Activated CD8-positive, alpha-beta T cell treated with anti-CD3 and anti-CD28 coated beads, Interleukin-2, amount 10 ng/mL, durations not matched to agents 7 days and 5 days (primary cell): ENCODE results near the gene SLMAP. TPM values are rescaled to one million over a fixed set of nuclear protein-coding genes. Genes with fewer than 3 reads are reported as not detected.

ENCODE experiments used
- ATAC-seq: fragments of 150-1000 bp; cut with Tn5 transposase; one replicate; pipeline ENCODE4 v1.10.0; 2021; ENCODE audit warnings: moderate library complexity
- CTCF ChIA-PET: fragments of 350-600 bp; sonication (Branson Sonifier 250); formaldehyde crosslinking; loops from one replicate; lab custom pipeline; 2021; ENCODE audit warnings: antibody characterized with exemption; lab: Charles Lee
- POLR2A ChIA-PET: fragments of 350-600 bp; sonication (Branson Sonifier 250); formaldehyde crosslinking; loops from one replicate; lab custom pipeline; 2021; ENCODE audit warnings: antibody characterized with exemption; lab: Charles Lee
- DNase-seq: peaks from one replicate; pipeline ENCODE4 v3.0.0-alpha.2; 2020
- H3K27ac Mint-ChIP-seq: one replicate; pipeline ENCODE4 v1.8.0; 2021; ENCODE audit warnings: mild to moderate bottlenecking, mixed read lengths
- H3K27me3 Mint-ChIP-seq: one replicate; pipeline ENCODE4 v1.8.0; 2021; ENCODE audit warnings: low read depth, mixed read lengths
- H3K36me3 Mint-ChIP-seq: one replicate; pipeline ENCODE4 v1.8.0; 2021; ENCODE audit warnings: low read depth, mixed read lengths
- H3K4me1 Mint-ChIP-seq: one replicate; pipeline ENCODE4 v1.8.0; 2021; ENCODE audit warnings: low read depth, mixed read lengths
- H3K4me3 Mint-ChIP-seq: one replicate; pipeline ENCODE4 v1.8.0; 2021; ENCODE audit warnings: mild to moderate bottlenecking, mixed read lengths
- H3K9me3 Mint-ChIP-seq: one replicate; pipeline ENCODE4 v1.8.0; 2022; ENCODE audit warnings: mixed read lengths; ENCODE audit not compliant: insufficient read depth
- total RNA-seq, 2 experiments: library from RNA; stranded (reverse); gene quantifications; one replicate each; pipeline ENCODE4 v1.2.3, GENCODE V29; 2021

SLMAP gene
- total RNA-seq, 2 experiments from 2014 or later = 63.0 to 65.1 TPM

DNA sequence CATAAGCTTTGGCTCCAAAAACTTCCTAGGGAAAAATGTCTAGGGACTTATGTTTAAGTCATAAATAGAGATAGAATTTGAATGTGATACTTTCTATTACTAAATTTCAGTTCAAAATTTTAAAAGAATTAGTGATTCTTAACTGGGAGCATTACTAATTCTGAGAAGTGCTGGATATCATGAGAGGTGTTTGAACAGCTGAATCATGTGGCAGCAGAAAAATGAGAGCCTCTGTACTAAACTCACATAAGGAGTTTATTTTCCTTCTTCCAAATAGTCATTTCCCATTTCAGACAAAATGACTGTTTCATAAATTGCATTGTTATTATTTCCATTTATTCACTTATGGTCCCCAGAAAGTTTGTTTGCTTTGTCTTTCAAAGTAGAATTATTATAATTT is 62.7 kb downstream of the SLMAP start:
- H3K4me3 Mint-ChIP-seq = no peak overlapping the region
- no peaks in the 10 kb centered on the region for H3K9me3 Mint-ChIP-seq
- H3K36me3 Mint-ChIP-seq = peaks cover 3% of the 10 kb centered on the region
- ATAC-seq = no peak
- H3K4me1 Mint-ChIP-seq = peaks cover 11% of the 10 kb centered on the region
- no peak for DNase-seq
- CTCF ChIA-PET = interaction anchor here (0.6 kb wide), 1 partner anchor 144 kb away, joined by 3 read pairs; no protein-coding TSS in a partner anchor
- no peaks in the 10 kb centered on the region for H3K27me3 Mint-ChIP-seq
- POLR2A ChIA-PET = no interaction called here
- no peak overlapping the region for H3K27ac Mint-ChIP-seq

DNA sequence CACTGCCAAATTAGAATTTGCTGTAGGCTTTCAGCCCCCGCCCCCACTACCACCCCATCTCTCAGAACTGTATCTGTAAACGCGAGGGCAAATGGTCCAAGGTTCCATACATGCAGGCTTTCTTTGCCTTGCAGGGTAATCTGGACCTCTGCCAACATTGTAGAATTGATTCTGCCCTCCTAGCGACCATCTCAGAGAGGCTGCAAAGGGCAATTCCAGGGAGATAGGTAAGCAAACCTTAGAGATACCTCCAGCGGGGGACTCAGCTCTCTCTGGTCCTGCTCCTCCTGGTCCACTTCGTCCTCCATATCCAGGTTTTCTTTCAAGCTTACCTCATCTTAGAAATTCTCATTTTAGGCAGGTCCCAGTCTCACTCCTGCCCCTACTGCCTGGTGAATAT is 64.4 kb downstream of the SLMAP start:
- peaks cover 3% of the 10 kb centered on the region for H3K36me3 Mint-ChIP-seq
- DNase-seq = no peak
- CTCF ChIA-PET = interaction anchor here (1.0 kb wide), 1 partner anchor 423 kb away, joined by 3 read pairs; no protein-coding TSS in a partner anchor
- no peaks in the 10 kb centered on the region for H3K9me3 Mint-ChIP-seq
- POLR2A ChIA-PET = no interaction called here
- no peaks in the 10 kb centered on the region for H3K27me3 Mint-ChIP-seq
- ATAC-seq = no peak
- peaks cover 2% of the 10 kb centered on the region for H3K4me1 Mint-ChIP-seq
- no peak overlapping the region for H3K4me3 Mint-ChIP-seq
- H3K27ac Mint-ChIP-seq = no peak overlapping the region

DNA sequence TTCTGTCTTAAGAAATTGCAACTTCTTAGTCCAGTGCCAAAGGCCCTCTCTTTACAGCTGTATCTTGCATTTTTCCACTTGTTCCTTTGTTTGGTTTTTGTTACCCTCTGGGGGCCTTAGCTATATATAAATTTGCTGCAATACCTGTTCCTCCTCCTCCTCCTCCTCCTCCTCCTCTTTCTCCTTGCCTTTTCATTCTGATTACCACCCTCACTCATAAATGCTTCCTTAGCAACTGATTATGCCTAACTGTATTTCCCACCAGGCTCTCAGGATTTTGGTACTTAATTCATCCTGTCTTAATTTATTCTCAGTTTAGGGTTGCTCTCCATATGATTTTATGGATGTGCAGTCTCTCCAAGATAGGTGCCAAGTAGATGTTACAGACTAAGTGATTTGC is 65.7 kb downstream of the SLMAP start:
- Mint-ChIP-seq H3K36me3 (peaks cover 3% of the 10 kb centered on the region), H3K27me3 (no peaks in the 10 kb centered on the region), H3K27ac (no peak overlapping the region), H3K4me3 (no peak overlapping the region), H3K9me3 (no peaks in the 10 kb centered on the region), H3K4me1 (peaks cover 3% of the 10 kb centered on the region)
- ChIA-PET CTCF (no interaction called here), POLR2A (no interaction called here)
- ATAC-seq (no peak), DNase-seq (no peak)

- ATAC-seq = no peak
- Mint-ChIP-seq H3K36me3 (peaks cover 3% of the 10 kb centered on the region), H3K4me3 (no peak overlapping the region), H3K9me3 (no peaks in the 10 kb centered on the region), H3K27ac (no peak overlapping the region), H3K27me3 (no peaks in the 10 kb centered on the region), H3K4me1 (peaks cover 3% of the 10 kb centered on the region)
- POLR2A ChIA-PET = no interaction called here
- DNase-seq = no peak
- CTCF ChIA-PET = no interaction called here
These were observed 66.6 kb downstream of the SLMAP start for GRCh38 chr3:57822686-57823085.

- ATAC-seq = no peak
- ChIA-PET POLR2A (no interaction called here), CTCF (interaction anchor here (0.7 to 1.7 kb wide), 3 partner anchors 9 to 1138 kb away, joined by 5 to 9 read pairs (median 5); no protein-coding TSS in a partner anchor)
- no peak overlapping the region for H3K4me3 Mint-ChIP-seq
- no peaks in the 10 kb centered on the region for H3K9me3 Mint-ChIP-seq
- DNase-seq = no peak
- peaks cover 3% of the 10 kb centered on the region for H3K4me1 Mint-ChIP-seq
- H3K27me3 Mint-ChIP-seq = no peaks in the 10 kb centered on the region
- no peak overlapping the region for H3K27ac Mint-ChIP-seq
- peaks cover 3% of the 10 kb centered on the region for H3K36me3 Mint-ChIP-seq
These were observed 69.0 kb downstream of the SLMAP start for GRCh38 chr3:57825116-57825515.

DNA sequence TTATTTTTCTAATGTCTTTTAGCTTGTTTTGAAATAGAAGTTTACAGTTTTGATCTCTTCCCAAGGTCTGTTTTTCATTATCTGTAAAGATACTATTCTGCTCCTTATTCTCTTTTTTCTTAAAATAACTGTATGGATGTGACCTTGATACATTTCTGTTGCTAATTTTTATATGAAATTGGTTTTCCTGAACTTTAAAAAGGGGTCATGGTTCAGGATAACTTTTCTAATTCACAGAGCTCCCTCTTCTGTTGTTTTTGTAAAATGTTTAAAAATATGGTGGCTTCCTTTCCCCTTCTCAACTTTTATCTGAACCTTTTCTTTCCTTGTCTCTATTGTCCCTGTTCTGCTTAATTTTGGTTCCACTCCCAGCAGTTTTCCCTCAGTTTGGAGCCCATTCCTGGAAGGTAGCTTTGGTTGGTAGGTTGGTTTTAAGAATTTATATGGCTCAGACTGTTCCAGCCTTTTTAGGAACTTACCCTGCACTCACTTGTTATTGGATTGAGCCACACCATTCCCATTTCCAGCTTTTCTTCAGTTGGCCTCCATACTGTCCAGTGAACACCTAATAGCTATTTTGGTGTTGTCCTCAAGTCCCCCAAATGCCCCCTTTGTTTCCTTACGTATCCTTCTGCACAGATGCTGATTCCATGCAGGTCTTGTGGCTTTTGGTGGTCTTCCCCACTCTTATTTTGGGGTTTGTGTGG is 70.3 kb downstream of the SLMAP start:
- H3K9me3 Mint-ChIP-seq = no peaks in the 10 kb centered on the region
- peaks cover 3% of the 10 kb centered on the region for H3K36me3 Mint-ChIP-seq
- no peak overlapping the region for H3K4me3 Mint-ChIP-seq
- no peak overlapping the region for H3K27ac Mint-ChIP-seq
- DNase-seq (no peak), ATAC-seq (no peak)
- ChIA-PET POLR2A (interaction anchor here (0.6 kb wide), 1 partner anchor 64 kb away, joined by 3 read pairs; no protein-coding TSS in a partner anchor), CTCF (interaction anchor here (0.5 to 1.7 kb wide), 11 partner anchors 11 to 429 kb away, joined by 3 to 14 read pairs (median 4); no protein-coding TSS in a partner anchor)
- peaks cover 3% of the 10 kb centered on the region for H3K4me1 Mint-ChIP-seq
- H3K27me3 Mint-ChIP-seq = no peaks in the 10 kb centered on the region

GRCh38 chr3:57826952-57827723 is 71.0 kb downstream of the SLMAP start:
- ATAC-seq (no peak), DNase-seq (no peak)
- Mint-ChIP-seq H3K9me3 (no peaks in the 10 kb centered on the region), H3K27me3 (no peaks in the 10 kb centered on the region), H3K27ac (no peak overlapping the region), H3K4me1 (peaks cover 3% of the 10 kb centered on the region), H3K36me3 (peaks cover 7% of the 10 kb centered on the region), H3K4me3 (no peak overlapping the region)
- CTCF ChIA-PET = interaction anchor here (1.0 to 1.6 kb wide), 6 partner anchors 12 to 430 kb away, joined by 3 to 14 read pairs (median 4); no protein-coding TSS in a partner anchor
- POLR2A ChIA-PET = no interaction called here

DNA sequence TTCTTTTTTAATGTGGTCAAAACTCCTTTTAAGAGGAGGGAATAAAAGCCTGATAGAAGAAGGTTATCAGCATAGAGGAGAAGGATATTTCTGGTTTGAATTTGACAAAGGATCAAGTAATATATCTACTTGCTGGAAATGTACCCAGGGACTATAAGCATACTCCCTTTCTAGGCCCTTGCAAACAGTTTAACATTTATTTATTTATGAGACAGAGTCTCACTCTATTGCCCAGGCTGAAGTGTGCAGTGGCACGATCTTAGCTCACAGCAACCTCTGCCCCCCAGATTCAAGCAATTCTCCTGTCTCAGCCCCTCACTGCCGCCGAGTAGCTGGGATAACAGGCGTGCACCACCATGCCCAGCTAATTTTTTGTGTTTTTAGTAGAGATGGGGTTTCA is 71.6 kb downstream of the SLMAP start:
- Mint-ChIP-seq H3K36me3 (peaks cover 9% of the 10 kb centered on the region), H3K4me1 (peaks cover 3% of the 10 kb centered on the region), H3K9me3 (no peaks in the 10 kb centered on the region), H3K27me3 (no peaks in the 10 kb centered on the region), H3K4me3 (no peak overlapping the region), H3K27ac (no peak overlapping the region)
- DNase-seq = no peak
- ChIA-PET CTCF (no interaction called here), POLR2A (no interaction called here)
- no peak for ATAC-seq

DNA sequence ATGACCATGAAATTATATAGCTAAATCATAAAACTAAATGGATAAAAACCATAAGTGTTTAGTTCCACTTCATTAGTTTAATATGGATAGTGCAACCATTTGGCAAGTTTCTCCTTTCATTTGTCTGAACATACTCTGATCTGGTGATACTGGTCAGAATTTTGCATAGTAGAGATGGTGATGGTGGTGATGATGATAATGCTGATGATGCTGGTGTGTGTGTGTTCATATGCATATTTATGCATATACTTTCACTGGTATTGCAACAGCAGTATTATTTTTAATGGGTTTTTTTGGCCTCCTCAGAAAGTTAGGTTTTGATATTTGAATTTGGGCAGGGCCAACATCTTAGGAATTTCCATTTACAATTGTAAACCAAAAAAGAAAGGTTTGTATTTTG is 76.4 kb downstream of the SLMAP start:
- ChIA-PET POLR2A (no interaction called here), CTCF (interaction anchor here (1.3 kb wide), 1 partner anchor 435 kb away, joined by 4 read pairs; no protein-coding TSS in a partner anchor)

GRCh38 chr3:57832900-57833313 is 76.8 kb downstream of the SLMAP start:
- ATAC-seq = no peak

More for the DNA sequence above, 76.4 kb downstream of the SLMAP start:
- H3K36me3 Mint-ChIP-seq = peaks cover 11% of the 10 kb centered on the region
- no peak overlapping the region for H3K4me3 Mint-ChIP-seq
- ATAC-seq = no peak
- no peaks in the 10 kb centered on the region for H3K9me3 Mint-ChIP-seq
- H3K27ac Mint-ChIP-seq = no peak overlapping the region
- no peaks in the 10 kb centered on the region for H3K27me3 Mint-ChIP-seq
- no peak for DNase-seq
- H3K4me1 Mint-ChIP-seq = no peaks in the 10 kb centered on the region

GRCh38 chr3:57833763-57834162 is 77.7 kb downstream of the SLMAP start:
- H3K4me1 Mint-ChIP-seq = no peaks in the 10 kb centered on the region
- peaks cover 11% of the 10 kb centered on the region for H3K36me3 Mint-ChIP-seq
- H3K4me3 Mint-ChIP-seq = no peak overlapping the region
- ChIA-PET CTCF (no interaction called here), POLR2A (no interaction called here)
- H3K27ac Mint-ChIP-seq = no peak overlapping the region
- H3K27me3 Mint-ChIP-seq = no peaks in the 10 kb centered on the region
- no peaks in the 10 kb centered on the region for H3K9me3 Mint-ChIP-seq
- DNase-seq = no peak
- no peak for ATAC-seq

More at GRCh38 chr3:57832900-57833313, 76.8 kb downstream of the SLMAP start:
- ChIA-PET POLR2A (no interaction called here), CTCF (interaction anchor here (1.3 kb wide), 1 partner anchor 435 kb away, joined by 4 read pairs; no protein-coding TSS in a partner anchor)
- Mint-ChIP-seq H3K27ac (no peak overlapping the region), H3K4me3 (no peak overlapping the region), H3K9me3 (no peaks in the 10 kb centered on the region), H3K27me3 (no peaks in the 10 kb centered on the region), H3K4me1 (no peaks in the 10 kb centered on the region), H3K36me3 (peaks cover 11% of the 10 kb centered on the region)
- no peak for DNase-seq

DNA sequence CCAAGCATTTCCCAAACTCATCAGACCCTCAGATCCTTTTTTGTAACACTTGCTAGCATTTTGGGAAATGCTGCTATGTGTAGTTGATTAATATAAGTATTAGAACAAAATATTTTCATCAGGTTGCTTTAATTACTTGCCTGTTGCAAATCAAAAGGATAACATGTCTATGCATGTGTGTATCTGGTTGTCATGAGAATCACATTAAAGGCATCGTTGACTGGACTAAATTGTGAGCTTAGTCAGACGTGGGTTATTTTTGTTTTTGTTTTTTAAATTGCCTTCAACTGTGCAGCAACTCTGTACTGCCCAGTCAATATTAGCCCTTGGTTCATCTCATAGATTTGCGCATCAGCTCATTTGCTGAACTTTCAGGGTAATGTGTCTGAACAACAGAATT is 81.6 kb downstream of the SLMAP start:
- no peaks in the 10 kb centered on the region for H3K27me3 Mint-ChIP-seq
- CTCF ChIA-PET = no interaction called here
- H3K9me3 Mint-ChIP-seq = no peaks in the 10 kb centered on the region
- H3K36me3 Mint-ChIP-seq = peaks cover 5% of the 10 kb centered on the region
- ATAC-seq (no peak), DNase-seq (no peak)
- H3K27ac Mint-ChIP-seq = no peak overlapping the region
- H3K4me1 Mint-ChIP-seq = peaks cover 5% of the 10 kb centered on the region
- H3K4me3 Mint-ChIP-seq = no peak overlapping the region
- POLR2A ChIA-PET = no interaction called here
